Cardiac muscle cell (in vitro differentiated cells and primary cell): ENCODE data around the gene GALNS. TPM values are rescaled to one million over a fixed set of nuclear protein-coding genes. Genes with fewer than 3 reads are reported as not detected.

ENCODE experiments used
- DNase-seq, 2 donors: peaks; one replicate each; pipeline versions ENCODE4 v3.0.0 to v3.0.0-alpha.2; 2010 to 2017; ENCODE audit warnings: low read depth in 1 of 2, low spot score in 1 of 2
- H3K27ac ChIP-seq: fragments of 200-600 bp; sonication (generic); 2 replicates; pipeline ENCODE4 v1.5.1; 2016
- H3K27me3 ChIP-seq: fragments of 200-600 bp; sonication (generic); 2 replicates; pipeline ENCODE4 v1.6.0; 2016; ENCODE audit warnings: control low read depth
- H3K36me3 ChIP-seq: fragments of 200-600 bp; sonication (generic); 2 replicates; pipeline ENCODE4 v1.5.1; 2016; ENCODE audit warnings: control low read depth
- H3K4me1 ChIP-seq: fragments of 200-600 bp; sonication (generic); 2 replicates; pipeline ENCODE4 v1.8.1; 2017; ENCODE audit warnings: low read depth, mild to moderate bottlenecking, mixed run types
- H3K4me3 ChIP-seq: fragments of 200-600 bp; sonication (generic); 2 replicates; pipeline ENCODE4 v1.5.1; 2016; ENCODE audit warnings: mild to moderate bottlenecking
- H3K9me3 ChIP-seq: fragments of 200-600 bp; sonication (generic); 2 replicates; pipeline ENCODE4 v1.5.1; 2017; ENCODE audit warnings: low read depth, mild to moderate bottlenecking, control low read depth
- polyA plus RNA-seq: library from polyadenylated mRNA; unstranded; fragments of >200 nt; fragmentation: Nextera tagmentation; extraction: Ambion mirVana; gene quantifications from 2 replicates; pipeline ENCODE4 v1.2.1, GENCODE V29; 2016
- total RNA-seq: library from RNA; depleted of rRNA; stranded (reverse); fragments of >200 nt; gene quantifications from 2 replicates; pipeline ENCODE4 v1.2.3, GENCODE V29; 2016
- TF ChIP-seq, protein P1 (sequence below): IDR thresholded peaks from 2 replicates; pipeline ENCODE4 v1.5.1; 2012; ENCODE audit warnings: low read depth, mild to moderate bottlenecking, low read length

GALNS gene
- total and polyA plus RNA-seq, 2 experiments from 2014 or later = 28.3 to 31.0 TPM

DNA sequence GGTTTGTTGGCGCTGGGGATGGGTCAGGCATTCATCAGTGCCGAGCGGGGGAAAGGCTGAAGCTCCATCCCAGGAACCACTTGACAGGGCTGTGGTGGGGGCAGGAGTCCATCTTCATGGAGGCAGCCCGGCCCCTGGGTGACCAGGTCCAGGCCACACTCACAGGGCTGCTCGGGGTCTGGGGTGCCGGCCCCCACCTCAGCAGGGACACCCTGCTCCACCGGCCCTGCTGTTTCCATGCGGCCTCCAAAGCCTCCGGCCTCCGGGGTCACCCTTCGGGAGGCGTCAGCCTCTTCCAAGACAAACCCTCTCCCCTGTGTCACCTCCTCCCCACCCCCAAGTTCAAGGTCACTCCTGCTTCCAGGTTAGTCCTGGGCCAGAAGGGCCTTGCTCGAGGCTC is 22.1 kb downstream of the GALNS start:
- Histone ChIP-seq H3K36me3 (peaks cover 2% of the 10 kb centered on the region), H3K27me3 (no peaks in the 10 kb centered on the region), H3K27ac (no peak overlapping the region), H3K4me3 (no peak overlapping the region), H3K9me3 (no peaks in the 10 kb centered on the region), H3K4me1 (no peaks in the 10 kb centered on the region)
- TF ChIP-seq, protein P1, sequence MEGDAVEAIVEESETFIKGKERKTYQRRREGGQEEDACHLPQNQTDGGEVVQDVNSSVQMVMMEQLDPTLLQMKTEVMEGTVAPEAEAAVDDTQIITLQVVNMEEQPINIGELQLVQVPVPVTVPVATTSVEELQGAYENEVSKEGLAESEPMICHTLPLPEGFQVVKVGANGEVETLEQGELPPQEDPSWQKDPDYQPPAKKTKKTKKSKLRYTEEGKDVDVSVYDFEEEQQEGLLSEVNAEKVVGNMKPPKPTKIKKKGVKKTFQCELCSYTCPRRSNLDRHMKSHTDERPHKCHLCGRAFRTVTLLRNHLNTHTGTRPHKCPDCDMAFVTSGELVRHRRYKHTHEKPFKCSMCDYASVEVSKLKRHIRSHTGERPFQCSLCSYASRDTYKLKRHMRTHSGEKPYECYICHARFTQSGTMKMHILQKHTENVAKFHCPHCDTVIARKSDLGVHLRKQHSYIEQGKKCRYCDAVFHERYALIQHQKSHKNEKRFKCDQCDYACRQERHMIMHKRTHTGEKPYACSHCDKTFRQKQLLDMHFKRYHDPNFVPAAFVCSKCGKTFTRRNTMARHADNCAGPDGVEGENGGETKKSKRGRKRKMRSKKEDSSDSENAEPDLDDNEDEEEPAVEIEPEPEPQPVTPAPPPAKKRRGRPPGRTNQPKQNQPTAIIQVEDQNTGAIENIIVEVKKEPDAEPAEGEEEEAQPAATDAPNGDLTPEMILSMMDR = no peak
- DNase-seq = no peak

GRCh38 chr16:88833086-88833485 is 23.7 kb downstream of the GALNS start:
- Histone ChIP-seq H3K4me3 (no peak overlapping the region), H3K36me3 (peaks cover 2% of the 10 kb centered on the region), H3K9me3 (no peaks in the 10 kb centered on the region), H3K27ac (no peak overlapping the region), H3K4me1 (no peaks in the 10 kb centered on the region), H3K27me3 (no peaks in the 10 kb centered on the region)
- no peak for DNase-seq
- TF ChIP-seq, protein P1 = no peak

- no peak for DNase-seq
- peaks cover 2% of the 10 kb centered on the region for H3K36me3 ChIP-seq
These were observed 24.9 kb downstream of the GALNS start for GRCh38 chr16:88831838-88832237.

DNA sequence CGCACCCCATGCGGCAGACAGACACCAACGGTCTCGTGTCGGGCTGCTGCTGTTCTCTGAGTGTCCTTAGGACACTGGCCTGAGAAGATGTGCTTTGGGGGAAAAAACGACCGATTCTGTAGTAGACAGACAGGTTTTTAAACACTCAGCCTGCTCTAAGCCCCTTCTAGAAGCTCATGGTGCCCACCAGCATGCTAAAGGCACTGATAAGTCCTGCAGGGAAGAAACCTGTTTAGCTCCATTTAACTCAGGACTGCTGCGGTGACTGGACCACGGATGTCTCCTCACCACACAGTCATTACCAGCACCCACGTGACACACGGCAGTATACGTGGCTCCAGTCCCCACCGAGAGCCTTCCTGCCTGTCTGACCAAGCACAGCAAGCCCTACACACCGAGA is 26.0 kb downstream of the GALNS start:
- DNase-seq = no peak
- H3K27ac ChIP-seq = no peak overlapping the region

More at GRCh38 chr16:88831838-88832237, 24.9 kb downstream of the GALNS start:
- Histone ChIP-seq H3K4me1 (no peaks in the 10 kb centered on the region), H3K9me3 (no peaks in the 10 kb centered on the region), H3K27me3 (no peaks in the 10 kb centered on the region), H3K4me3 (no peak overlapping the region), H3K27ac (no peak overlapping the region)
- TF ChIP-seq, protein P1 = no peak

GRCh38 chr16:88830258-88830657 is 26.5 kb downstream of the GALNS start:
- Histone ChIP-seq H3K9me3 (no peaks in the 10 kb centered on the region), H3K36me3 (peaks cover under 1% of the 10 kb centered on the region), H3K4me3 (no peak overlapping the region), H3K27ac (no peak overlapping the region), H3K27me3 (no peaks in the 10 kb centered on the region), H3K4me1 (no peaks in the 10 kb centered on the region)
- TF ChIP-seq, protein P1 = no peak
- peak; percentile 21 to 34 for DNase-seq

More for the DNA sequence above, 26.0 kb downstream of the GALNS start:
- H3K27me3 ChIP-seq = no peaks in the 10 kb centered on the region
- H3K36me3 ChIP-seq = peaks cover 2% of the 10 kb centered on the region
- H3K4me1 ChIP-seq = no peaks in the 10 kb centered on the region
- H3K4me3 ChIP-seq = no peak overlapping the region
- TF ChIP-seq, protein P1 = no peak
- H3K9me3 ChIP-seq = no peaks in the 10 kb centered on the region

GRCh38 chr16:88828711-88829110 is 28.0 kb downstream of the GALNS start:
- no peak for DNase-seq
- TF ChIP-seq, protein P1 = no peak
- Histone ChIP-seq H3K4me1 (no peaks in the 10 kb centered on the region), H3K9me3 (no peaks in the 10 kb centered on the region), H3K27ac (no peak overlapping the region), H3K4me3 (no peak overlapping the region), H3K27me3 (no peaks in the 10 kb centered on the region), H3K36me3 (no peaks in the 10 kb centered on the region)
